ENCODE data around the gene IDE. TPM values are rescaled to one million over a fixed set of nuclear protein-coding genes. Genes with fewer than 3 reads are reported as not detected.

IDE gene
- total RNA-seq, 4 donors from 2014 or later: 15.1 to 23.4 (median 21.4) TPM

GRCh38 chr10:92430103-92430502, 143.8 kb downstream of the IDE start:
- 90 to 93% methylated on average over 6 of the region's 6 CpGs for WGBS, 2 donors
- no peak overlapping the region for H3K4me3 ChIP-seq

GRCh38 chr10:92421550-92421949, 152.3 kb downstream of the IDE start:
- Histone ChIP-seq H3K27ac (no peak overlapping the region), H3K27me3 (peaks cover 0 to 26% of the 10 kb centered on the region in 2 donors), H3K4me1 (peaks cover 0 to 8% (median 5%) of the 10 kb centered on the region in 4 donors), H3K9me3 (peaks cover 0 to 6% (median 0%) of the 10 kb centered on the region in 4 donors), H3K36me3 (no peaks in the 10 kb centered on the region), H3K4me3 (no peak overlapping the region)
- DNase-seq (ENCODE audit: low spot score in 2 of 2): no peak
- TF ChIP-seq EP300 (IDR thresholded peaks at IDR 0.05): no peak
- no peak for TF ChIP-seq POLR2A (IDR thresholded peaks at IDR 0.05)
- TF ChIP-seq, protein P1, sequence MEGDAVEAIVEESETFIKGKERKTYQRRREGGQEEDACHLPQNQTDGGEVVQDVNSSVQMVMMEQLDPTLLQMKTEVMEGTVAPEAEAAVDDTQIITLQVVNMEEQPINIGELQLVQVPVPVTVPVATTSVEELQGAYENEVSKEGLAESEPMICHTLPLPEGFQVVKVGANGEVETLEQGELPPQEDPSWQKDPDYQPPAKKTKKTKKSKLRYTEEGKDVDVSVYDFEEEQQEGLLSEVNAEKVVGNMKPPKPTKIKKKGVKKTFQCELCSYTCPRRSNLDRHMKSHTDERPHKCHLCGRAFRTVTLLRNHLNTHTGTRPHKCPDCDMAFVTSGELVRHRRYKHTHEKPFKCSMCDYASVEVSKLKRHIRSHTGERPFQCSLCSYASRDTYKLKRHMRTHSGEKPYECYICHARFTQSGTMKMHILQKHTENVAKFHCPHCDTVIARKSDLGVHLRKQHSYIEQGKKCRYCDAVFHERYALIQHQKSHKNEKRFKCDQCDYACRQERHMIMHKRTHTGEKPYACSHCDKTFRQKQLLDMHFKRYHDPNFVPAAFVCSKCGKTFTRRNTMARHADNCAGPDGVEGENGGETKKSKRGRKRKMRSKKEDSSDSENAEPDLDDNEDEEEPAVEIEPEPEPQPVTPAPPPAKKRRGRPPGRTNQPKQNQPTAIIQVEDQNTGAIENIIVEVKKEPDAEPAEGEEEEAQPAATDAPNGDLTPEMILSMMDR (IDR thresholded peaks at IDR 0.05): no peak

More at GRCh38 chr10:92430103-92430502, 143.8 kb downstream of the IDE start:
- H3K4me1 ChIP-seq: no peaks in the 10 kb centered on the region
- H3K27me3 ChIP-seq: no peaks in the 10 kb centered on the region
- TF ChIP-seq POLR2A (IDR thresholded peaks at IDR 0.05) (no peak), EP300 (IDR thresholded peaks at IDR 0.05) (no peak)
- TF ChIP-seq, protein P1 (IDR thresholded peaks at IDR 0.05): no peak
- H3K36me3 ChIP-seq: no peaks in the 10 kb centered on the region
- no peak overlapping the region for H3K27ac ChIP-seq
- no peaks in the 10 kb centered on the region for H3K9me3 ChIP-seq
- no peak for DNase-seq (ENCODE audit: low spot score in 2 of 2)

DNA sequence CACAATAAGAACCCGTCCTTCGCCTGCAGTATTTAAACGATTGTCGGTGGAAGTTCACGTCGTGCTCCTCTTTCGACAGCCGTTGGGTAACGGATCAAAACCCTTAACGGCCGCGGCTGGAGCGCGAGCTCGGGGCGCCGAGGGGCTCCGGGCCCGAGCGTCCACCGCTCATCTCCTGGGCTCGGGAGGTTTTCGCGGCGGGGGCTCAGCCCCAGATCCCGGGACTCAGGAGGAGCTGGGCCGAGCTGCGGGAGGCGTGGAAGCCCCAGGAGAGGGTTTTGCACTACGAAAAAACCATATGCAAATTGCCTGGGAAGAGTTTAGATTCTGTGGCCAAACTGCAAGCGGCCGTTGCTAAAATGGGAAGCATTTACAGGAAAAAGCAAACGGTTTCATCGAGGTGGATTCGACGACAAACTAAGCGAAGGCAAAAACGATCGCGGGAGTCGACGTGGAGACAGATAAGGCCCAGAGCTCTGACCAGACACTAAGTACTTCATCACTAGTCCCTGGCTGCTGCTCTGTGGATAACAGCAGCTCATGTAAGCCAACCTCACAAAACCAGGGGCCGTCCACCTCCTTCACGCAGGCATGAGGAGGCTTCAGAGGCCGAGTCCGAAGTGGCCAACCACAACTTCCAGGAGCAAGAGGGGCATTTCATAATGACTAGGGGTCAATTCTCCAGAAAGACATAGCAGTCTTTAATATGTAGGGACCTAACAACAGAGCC, 153.2 kb downstream of the IDE start:
- H3K27ac ChIP-seq: no peak overlapping the region
- DNase-seq (ENCODE audit: low spot score in 2 of 2): no peak
- WGBS, 2 donors: 18 to 19% methylated on average over 39 to 45 of the region's 46 CpGs

GRCh38 chr10:92419740-92420545, 153.9 kb downstream of the IDE start:
- DNase-seq (ENCODE audit: low spot score in 2 of 2): peak; percentile 24 to 33
- Histone ChIP-seq H3K27me3 (peaks cover 0 to 26% of the 10 kb centered on the region in 2 donors), H3K27ac (no peak overlapping the region), H3K36me3 (no peaks in the 10 kb centered on the region), H3K9me3 (peaks cover 0 to 6% (median 0%) of the 10 kb centered on the region in 4 donors), H3K4me1 (peaks cover 0 to 8% (median 5%) of the 10 kb centered on the region in 4 donors), H3K4me3 (peak overlapping the region; percentile 1 to 46 (median 39))
- TF ChIP-seq, protein P1 (IDR thresholded peaks at IDR 0.05): peak in 3 of 5 experiments; percentile 14 to 23 (median 17)
- no peak for TF ChIP-seq EP300 (IDR thresholded peaks at IDR 0.05)
- WGBS, 2 donors: 24 to 34% methylated on average over 29 to 34 of the region's 34 CpGs

More for the DNA sequence above, 153.2 kb downstream of the IDE start:
- Histone ChIP-seq H3K27me3 (peaks cover 0 to 26% of the 10 kb centered on the region in 2 donors), H3K36me3 (no peaks in the 10 kb centered on the region), H3K9me3 (peaks cover 0 to 6% (median 0%) of the 10 kb centered on the region in 4 donors), H3K4me3 (peak overlapping the region; percentile 1 to 46 (median 39)), H3K4me1 (peaks cover 0 to 8% (median 5%) of the 10 kb centered on the region in 4 donors)
- TF ChIP-seq, protein P1 (IDR thresholded peaks at IDR 0.05): no peak
- TF ChIP-seq EP300 (IDR thresholded peaks at IDR 0.05) (no peak), POLR2A (IDR thresholded peaks at IDR 0.05) (no peak)

Measured in tibial nerve (tissue), 4 donors.